ENCODE data around the gene KDELR3. TPM values are rescaled to one million over a fixed set of nuclear protein-coding genes. Genes with fewer than 3 reads are reported as not detected.

Gene KDELR3
- polyA plus RNA-seq (ENCODE audit: insufficient read length) = 11.0 TPM
- long read RNA-seq, donor 1, partial matches to known transcripts = 424 of 520 reads
- long read RNA-seq, donor 1, other reads (novel, unspliced or antisense) = 92 of 520 reads
- long read RNA-seq, donor 2, transcript KDELR3-201 (5 exons, 1,728 nt) = major isoform, 6 of 617 reads
- long read RNA-seq, donor 2, partial matches to known transcripts = 580 of 617 reads
- long read RNA-seq, donor 2, other reads (novel, unspliced or antisense) = 31 of 617 reads
- long read RNA-seq, donor 3, partial matches to known transcripts = 0 of 4 reads
- long read RNA-seq, donor 3, other reads (novel, unspliced or antisense) = 0 of 4 reads
- long read RNA-seq, donor 4, partial matches to known transcripts = 83 of 83 reads
- long read RNA-seq, donor 4, other reads (novel, unspliced or antisense) = 0 of 83 reads
- long read RNA-seq, donor 5, transcript KDELR3-201 (5 exons, 1,728 nt) = major isoform, 6 of 6 reads
- long read RNA-seq, donor 5, partial matches to known transcripts = 0 of 6 reads
- long read RNA-seq, donor 5, other reads (novel, unspliced or antisense) = 0 of 6 reads
- long read RNA-seq, donor 6, partial matches to known transcripts = 301 of 366 reads
- long read RNA-seq, donor 6, other reads (novel, unspliced or antisense) = 59 of 366 reads
- long read RNA-seq, donor 7, transcript KDELR3-201 (5 exons, 1,728 nt) = major isoform, 5 of 876 reads
- long read RNA-seq, donor 7, partial matches to known transcripts = 732 of 876 reads
- long read RNA-seq, donor 7, other reads (novel, unspliced or antisense) = 137 of 876 reads
- long read RNA-seq, donor 8, transcript KDELR3-201 (5 exons, 1,728 nt) = major isoform, 5 of 5 reads
- long read RNA-seq, donor 8, partial matches to known transcripts = 0 of 5 reads
- long read RNA-seq, donor 8, other reads (novel, unspliced or antisense) = 0 of 5 reads

GRCh38 chr22:38467904-38468442 is at the start of gene KDELR3:
KDELR3 (plus strand) TSS chr22:38468096; CDS start chr22:38468234, 138 bp downstream.
- DNase-seq = no peak

DNA sequence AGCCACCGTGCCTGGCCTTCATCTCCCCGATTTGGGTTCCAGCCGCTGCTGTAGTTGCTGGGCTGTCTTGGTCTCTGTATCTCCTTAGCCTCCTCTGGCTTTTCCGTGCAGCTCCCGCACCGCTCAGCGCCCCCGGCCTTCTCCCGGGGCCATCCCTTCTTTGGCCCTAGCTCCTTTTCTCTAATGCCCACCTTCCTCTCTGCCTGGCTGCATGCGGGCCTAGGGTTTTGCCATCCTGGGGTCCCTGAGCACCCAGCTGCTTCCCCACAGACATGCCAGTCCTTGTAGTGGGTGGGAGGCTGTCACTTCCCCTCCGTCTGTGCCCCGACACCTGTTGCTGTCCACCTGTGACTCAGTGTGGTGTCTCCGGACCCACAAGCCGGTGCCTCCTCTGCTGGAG is 49.3 kb upstream of the KDELR3 start:
- DNase-seq = no peak

- DNase-seq = no peak
These were observed 48.6 kb upstream of the KDELR3 start for GRCh38 chr22:38419121-38419857.

GRCh38 chr22:38419858-38420160 is 48.1 kb upstream of the KDELR3 start:
- DNase-seq = no peak

- DNase-seq = no peak
These were observed 47.2 kb upstream of the KDELR3 start for GRCh38 chr22:38420734-38421133.

DNA sequence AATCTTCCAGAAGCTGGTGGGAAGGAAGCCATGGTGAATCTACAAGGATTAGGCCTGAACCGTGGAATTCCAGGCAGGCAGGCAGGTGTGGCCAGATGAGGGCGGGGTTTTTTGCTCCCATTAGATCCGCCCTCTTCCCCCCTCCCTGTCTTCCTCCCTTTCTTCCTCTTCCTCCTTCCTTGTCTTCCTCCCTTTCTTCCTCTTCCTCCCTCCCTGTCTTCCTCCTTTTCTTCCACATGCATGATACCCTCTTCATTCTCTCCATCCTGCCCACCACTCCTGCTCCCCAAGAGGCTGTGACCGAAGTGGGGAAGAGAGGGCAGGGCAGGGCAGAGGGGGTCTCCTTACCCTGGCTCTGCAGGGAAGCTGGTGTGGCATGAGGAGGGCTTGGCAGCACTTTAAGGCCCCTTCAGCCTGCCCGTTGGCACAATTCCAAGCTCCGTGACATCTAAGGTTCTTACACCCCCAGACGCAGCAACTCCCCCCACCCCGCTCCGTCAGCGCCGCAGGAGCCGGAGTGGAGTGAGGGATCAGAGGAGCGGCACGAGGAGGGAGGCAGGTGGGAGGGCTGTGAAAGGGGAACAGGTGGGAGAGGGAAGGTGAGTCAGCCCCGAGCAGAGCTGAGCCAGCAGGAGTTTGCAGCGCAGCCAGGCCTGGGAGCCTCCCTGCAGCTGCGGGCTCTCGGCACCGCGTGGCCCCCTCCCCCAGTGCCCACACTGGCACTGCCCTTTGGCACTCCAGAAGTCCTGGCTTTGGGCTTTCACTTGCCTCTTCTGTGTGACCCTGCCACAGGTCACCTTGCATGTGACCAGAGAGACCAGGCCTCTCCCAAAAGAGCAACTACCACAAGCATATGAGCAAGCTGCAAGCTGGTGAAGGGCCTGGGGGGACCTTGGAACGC is 45.0 kb upstream of the KDELR3 start:
- peak; percentile 60 for DNase-seq

GRCh38 chr22:38423512-38424503 is 44.1 kb upstream of the KDELR3 start:
- no peak for DNase-seq

- DNase-seq = no peak
These were observed 43.3 kb upstream of the KDELR3 start for GRCh38 chr22:38424525-38425080.

GRCh38 chr22:38426628-38427027 is 41.3 kb upstream of the KDELR3 start:
- DNase-seq = no peak

DNA sequence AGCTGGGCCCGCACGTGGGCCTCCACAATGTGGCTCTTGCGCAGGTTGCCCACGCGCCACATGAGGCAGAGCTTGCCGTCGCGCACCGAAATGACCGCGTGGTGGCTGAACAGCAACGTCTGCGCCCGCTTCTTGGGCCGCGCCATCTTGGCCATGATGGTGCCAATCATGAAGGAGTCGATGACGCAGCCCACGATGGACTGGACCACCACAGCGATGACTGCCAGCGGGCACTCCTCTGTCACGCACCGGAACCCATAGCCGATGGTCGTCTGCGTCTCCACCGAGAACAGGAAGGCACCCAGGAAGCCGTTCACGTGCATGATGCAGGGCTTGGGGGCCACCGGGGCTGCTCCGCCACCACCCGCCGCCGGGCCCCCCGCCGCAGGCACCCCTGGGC is 40.4 kb upstream of the KDELR3 start:
- DNase-seq = no peak

DNA sequence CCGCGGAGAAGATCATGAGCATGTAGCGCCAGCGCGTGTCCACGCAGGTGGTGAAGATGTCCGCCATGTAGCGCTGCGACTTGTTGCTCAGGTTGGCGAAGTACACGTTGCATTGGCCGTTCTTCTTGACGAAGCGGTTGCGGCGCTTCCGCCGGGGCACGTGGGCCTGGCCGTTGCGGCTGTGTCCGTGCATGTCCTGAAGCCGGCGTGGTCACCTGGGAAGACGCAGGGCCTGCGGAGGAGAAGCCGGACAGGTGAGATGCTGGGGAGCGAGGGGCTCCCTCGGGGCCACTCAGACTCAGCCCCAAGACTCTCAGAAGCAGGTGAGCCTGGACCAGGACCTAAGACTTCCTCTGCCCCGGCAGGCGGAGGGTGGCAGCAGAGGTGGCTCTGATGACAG is 40.0 kb upstream of the KDELR3 start:
- no peak for DNase-seq

- DNase-seq = no peak
These were observed 39.2 kb upstream of the KDELR3 start for GRCh38 chr22:38428714-38429113.

DNA sequence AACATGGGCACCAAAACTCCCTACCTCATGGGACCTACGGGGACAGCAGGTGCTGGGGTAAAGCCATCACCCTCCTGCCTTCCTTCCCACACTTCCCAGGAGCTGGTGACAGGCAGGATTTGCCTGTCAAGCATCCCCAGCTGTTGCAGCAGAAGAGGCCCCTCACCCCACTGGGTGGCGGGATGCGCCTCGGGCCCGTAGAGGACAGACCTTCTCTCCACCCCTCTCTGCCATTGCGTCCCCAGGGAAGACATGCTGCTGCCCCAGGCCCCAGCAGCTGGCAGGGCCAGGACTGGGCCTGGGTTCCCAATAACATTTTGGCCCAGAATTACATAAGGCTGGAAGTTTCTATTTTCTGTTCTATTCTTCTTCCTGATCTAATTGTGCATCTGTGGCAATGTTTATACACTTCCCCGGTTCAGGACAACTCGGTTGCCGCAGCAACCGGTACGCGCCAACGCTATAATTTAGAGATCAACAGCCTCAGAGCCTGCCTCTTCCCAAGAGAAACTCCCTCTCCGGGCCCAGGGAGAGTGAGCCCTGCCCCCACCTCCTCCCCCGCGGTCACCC is 38.3 kb upstream of the KDELR3 start:
- no peak for DNase-seq

GRCh38 chr22:38431266-38432010 is 36.5 kb upstream of the KDELR3 start:
- no peak for DNase-seq

GRCh38 chr22:38432264-38432663 is 35.6 kb upstream of the KDELR3 start:
- DNase-seq = no peak

DNA sequence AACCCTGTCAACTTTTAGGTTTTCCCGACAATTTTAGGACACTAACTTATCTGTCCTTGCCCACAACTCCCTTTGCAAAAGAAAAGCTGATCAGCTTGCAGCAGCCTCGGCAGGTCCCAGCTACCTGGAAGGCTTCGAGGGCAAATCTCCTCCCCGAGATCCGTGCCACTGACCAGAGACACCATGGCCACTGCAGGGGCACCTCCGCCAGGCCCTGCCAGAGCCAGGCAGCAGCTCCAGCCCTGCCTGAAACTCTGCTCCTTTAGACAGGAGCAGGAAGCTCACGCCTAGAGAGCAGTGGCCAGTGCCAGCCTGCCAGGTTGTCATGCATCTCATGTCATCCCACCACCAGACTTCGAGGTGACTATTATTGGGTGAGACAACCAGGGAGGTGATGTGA is 34.0 kb upstream of the KDELR3 start:
- no peak for DNase-seq

GRCh38 chr22:38435010-38435409 is 32.9 kb upstream of the KDELR3 start:
- DNase-seq = no peak

GRCh38 chr22:38435965-38436364 is 31.9 kb upstream of the KDELR3 start:
- DNase-seq = no peak

All from left kidney (tissue), 8 donors.